ENCODE results near the gene C17orf100. TPM values are rescaled to one million over a fixed set of nuclear protein-coding genes. Genes with fewer than 3 reads are reported as not detected.

C17orf100 gene
- polyA plus RNA-seq, 1 experiment, result 2.4 TPM

DNA sequence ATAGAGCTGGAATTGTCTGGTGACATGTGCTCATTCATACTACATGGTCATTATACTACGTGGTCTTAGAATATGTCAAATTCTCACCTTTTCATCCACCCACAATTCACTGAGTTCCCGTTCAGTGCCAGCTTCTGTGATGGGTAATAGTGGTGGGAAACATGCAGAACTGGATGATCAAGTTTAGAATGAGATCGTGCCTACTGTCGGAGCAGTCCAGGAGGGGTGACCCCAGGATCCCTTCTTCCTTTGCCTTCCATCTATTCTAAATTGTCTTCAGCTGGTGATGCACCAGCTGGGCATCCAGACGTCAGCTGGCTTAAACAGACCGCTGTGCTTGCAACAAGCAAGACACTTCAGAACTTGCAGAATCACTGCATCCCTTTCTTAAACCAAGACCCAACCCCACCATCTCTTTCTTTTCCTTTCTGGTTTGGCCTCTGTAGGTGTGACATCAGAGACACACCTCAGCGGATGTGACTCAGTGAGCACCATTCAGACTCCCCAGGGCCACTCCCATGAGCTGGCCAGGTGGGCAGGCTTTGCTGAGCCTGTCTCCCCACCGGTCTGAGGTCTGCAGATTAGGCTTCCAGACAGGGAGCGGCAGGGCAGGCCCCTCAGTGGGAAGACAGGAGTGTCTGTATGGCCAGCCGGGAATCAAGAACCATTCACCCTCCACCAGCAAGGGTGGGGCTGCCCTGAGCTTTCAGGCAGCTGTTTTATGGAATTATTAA, 18.1 kb downstream of the C17orf100 start:
- CTCF ChIA-PET, result interaction anchor here (0.9 to 6.2 kb wide), 4 partner anchors 10 to 224 kb away, joined by 3 to 65 read pairs (median 16); no protein-coding TSS in a partner anchor
- TF ChIP-seq, protein P1, sequence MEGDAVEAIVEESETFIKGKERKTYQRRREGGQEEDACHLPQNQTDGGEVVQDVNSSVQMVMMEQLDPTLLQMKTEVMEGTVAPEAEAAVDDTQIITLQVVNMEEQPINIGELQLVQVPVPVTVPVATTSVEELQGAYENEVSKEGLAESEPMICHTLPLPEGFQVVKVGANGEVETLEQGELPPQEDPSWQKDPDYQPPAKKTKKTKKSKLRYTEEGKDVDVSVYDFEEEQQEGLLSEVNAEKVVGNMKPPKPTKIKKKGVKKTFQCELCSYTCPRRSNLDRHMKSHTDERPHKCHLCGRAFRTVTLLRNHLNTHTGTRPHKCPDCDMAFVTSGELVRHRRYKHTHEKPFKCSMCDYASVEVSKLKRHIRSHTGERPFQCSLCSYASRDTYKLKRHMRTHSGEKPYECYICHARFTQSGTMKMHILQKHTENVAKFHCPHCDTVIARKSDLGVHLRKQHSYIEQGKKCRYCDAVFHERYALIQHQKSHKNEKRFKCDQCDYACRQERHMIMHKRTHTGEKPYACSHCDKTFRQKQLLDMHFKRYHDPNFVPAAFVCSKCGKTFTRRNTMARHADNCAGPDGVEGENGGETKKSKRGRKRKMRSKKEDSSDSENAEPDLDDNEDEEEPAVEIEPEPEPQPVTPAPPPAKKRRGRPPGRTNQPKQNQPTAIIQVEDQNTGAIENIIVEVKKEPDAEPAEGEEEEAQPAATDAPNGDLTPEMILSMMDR (IDR thresholded peaks at IDR 0.05; ENCODE audit: insufficient read depth, low read depth, low read length), result no peak

GRCh38 chr17:6670571-6670970, 19.0 kb downstream of the C17orf100 start:
- CTCF ChIA-PET, result interaction anchor here (0.6 to 1.3 kb wide), 3 partner anchors 11 to 702 kb away, joined by 3 to 5 read pairs (median 3); no protein-coding TSS in a partner anchor
- no peak for DNase-seq (ENCODE audit: low read depth)
- POLR2A ChIA-PET, result no interaction called here
- TF ChIP-seq, protein P1 (IDR thresholded peaks at IDR 0.05; ENCODE audit: insufficient read depth, low read depth, low read length), result no peak
- peaks cover 20% of the 10 kb centered on the region for H3K27me3 ChIP-seq (ENCODE audit: control insufficient read depth, insufficient read depth, low read length)
- no peak overlapping the region for H3K4me3 ChIP-seq (ENCODE audit: low read depth, low read length)
- H3K36me3 ChIP-seq (ENCODE audit: control insufficient read depth, insufficient read depth, low read length), result no peaks in the 10 kb centered on the region

More for the DNA sequence above, 18.1 kb downstream of the C17orf100 start:
- no peak overlapping the region for H3K4me3 ChIP-seq (ENCODE audit: low read depth, low read length)
- H3K27me3 ChIP-seq (ENCODE audit: control insufficient read depth, insufficient read depth, low read length), result peaks cover 20% of the 10 kb centered on the region
- POLR2A ChIA-PET, result no interaction called here
- H3K36me3 ChIP-seq (ENCODE audit: control insufficient read depth, insufficient read depth, low read length), result no peaks in the 10 kb centered on the region
- DNase-seq (ENCODE audit: low read depth), result no peak

DNA sequence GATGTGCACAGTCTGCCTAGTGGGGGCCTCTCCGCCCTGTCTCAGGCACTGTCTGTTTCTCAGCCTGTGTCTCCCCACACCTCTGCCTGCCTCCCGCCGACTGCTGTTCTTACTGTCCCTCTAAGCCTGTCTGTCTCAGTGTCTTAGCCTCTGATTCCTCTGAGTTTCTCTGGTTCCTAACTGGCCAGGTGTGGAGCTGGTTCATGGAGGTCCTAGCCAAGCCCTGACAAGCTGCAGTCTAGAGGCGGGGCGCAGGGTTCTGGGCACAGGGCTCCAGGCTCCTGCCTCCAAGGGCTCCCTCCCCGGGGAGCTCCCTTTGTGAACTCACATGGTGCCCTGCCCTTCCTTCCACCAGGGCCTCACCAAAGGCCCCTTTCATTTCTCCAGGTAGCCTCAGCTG, 19.4 kb downstream of the C17orf100 start:
- H3K36me3 ChIP-seq (ENCODE audit: control insufficient read depth, insufficient read depth, low read length), result no peaks in the 10 kb centered on the region
- peaks cover 20% of the 10 kb centered on the region for H3K27me3 ChIP-seq (ENCODE audit: control insufficient read depth, insufficient read depth, low read length)
- no peak overlapping the region for H3K4me3 ChIP-seq (ENCODE audit: low read depth, low read length)
- DNase-seq (ENCODE audit: low read depth), result no peak
- ChIA-PET POLR2A (no interaction called here), CTCF (interaction anchor here (0.6 kb wide), 1 partner anchor 702 kb away, joined by 5 read pairs; no protein-coding TSS in a partner anchor)
- TF ChIP-seq, protein P1 (IDR thresholded peaks at IDR 0.05; ENCODE audit: insufficient read depth, low read depth, low read length), result no peak

- POLR2A ChIA-PET, result no interaction called here
- H3K36me3 ChIP-seq (ENCODE audit: control insufficient read depth, insufficient read depth, low read length), result no peaks in the 10 kb centered on the region
- CTCF ChIA-PET, result interaction anchor here (1.0 kb wide), 1 partner anchor 172 kb away, joined by 4 read pairs; no protein-coding TSS in a partner anchor
- no peak for DNase-seq (ENCODE audit: low read depth)
- TF ChIP-seq, protein P1 (IDR thresholded peaks at IDR 0.05; ENCODE audit: insufficient read depth, low read depth, low read length), result no peak
- peaks cover 20% of the 10 kb centered on the region for H3K27me3 ChIP-seq (ENCODE audit: control insufficient read depth, insufficient read depth, low read length)
- no peak overlapping the region for H3K4me3 ChIP-seq (ENCODE audit: low read depth, low read length)
These were observed 19.9 kb downstream of the C17orf100 start for GRCh38 chr17:6671431-6671830.

DNA sequence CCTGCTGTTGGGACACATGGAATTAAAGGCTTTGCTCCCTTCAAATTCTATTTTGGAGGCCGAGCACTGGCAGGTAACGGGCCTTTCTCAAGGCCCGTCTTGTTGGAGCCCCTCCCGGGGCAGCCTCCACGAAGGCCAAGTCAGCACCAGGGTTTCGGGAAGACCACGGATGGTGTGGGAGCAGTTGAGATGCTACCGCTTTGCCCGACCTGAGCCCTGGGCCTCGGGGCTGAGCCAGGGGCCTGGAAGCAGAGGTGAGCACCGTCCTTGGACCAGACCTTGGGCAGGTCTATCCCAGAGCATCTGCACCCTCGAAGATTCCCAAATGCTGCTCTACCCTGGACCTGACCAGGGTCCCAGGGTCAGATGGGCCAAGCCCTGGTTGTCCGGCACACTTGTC, 23.0 kb downstream of the C17orf100 start:
- POLR2A ChIA-PET, result no interaction called here
- Histone ChIP-seq H3K4me3 (ENCODE audit: low read depth, low read length) (no peak overlapping the region), H3K27me3 (ENCODE audit: control insufficient read depth, insufficient read depth, low read length) (peaks cover 5% of the 10 kb centered on the region), H3K36me3 (ENCODE audit: control insufficient read depth, insufficient read depth, low read length) (no peaks in the 10 kb centered on the region)
- TF ChIP-seq, protein P1 (IDR thresholded peaks at IDR 0.05; ENCODE audit: insufficient read depth, low read depth, low read length), result no peak
- CTCF ChIA-PET, result interaction anchor here (1.2 to 1.6 kb wide), 2 partner anchors 8 to 330 kb away, joined by 4 read pairs; no protein-coding TSS in a partner anchor
- DNase-seq (ENCODE audit: low read depth), result no peak
